HG03354 (cell line): ENCODE results near the gene WWC2.

Source experiments
- ATAC-seq: cut with Tn5 transposase; IDR thresholded peaks from one replicate; pipeline ENCODE4 v1.9.1; 2021; ENCODE audit warnings: mild to moderate bottlenecking; ENCODE audit not compliant: unreplicated experiment, poor library complexity, severe bottlenecking

The WWC2 gene

DNA sequence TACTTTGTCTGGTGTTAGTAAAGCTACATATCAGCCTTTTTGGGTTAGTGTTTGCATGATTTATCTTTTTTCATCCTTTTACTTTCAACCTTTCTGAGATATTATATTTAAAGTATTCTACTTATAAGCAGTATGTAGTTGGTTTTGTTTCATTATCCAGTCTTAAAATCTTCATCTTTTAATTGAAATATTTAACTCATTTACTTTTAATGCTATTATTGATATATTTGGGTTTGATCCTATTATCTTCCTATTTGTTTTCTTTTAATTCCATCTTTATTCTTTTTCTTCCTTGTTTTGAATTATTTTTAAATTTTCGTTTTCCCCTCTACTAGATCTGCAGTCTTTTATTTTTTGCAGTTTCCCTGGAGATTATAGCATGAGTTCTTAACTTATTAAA, 177.0 kb downstream of the WWC2 start:
- ATAC-seq = no peak

DNA sequence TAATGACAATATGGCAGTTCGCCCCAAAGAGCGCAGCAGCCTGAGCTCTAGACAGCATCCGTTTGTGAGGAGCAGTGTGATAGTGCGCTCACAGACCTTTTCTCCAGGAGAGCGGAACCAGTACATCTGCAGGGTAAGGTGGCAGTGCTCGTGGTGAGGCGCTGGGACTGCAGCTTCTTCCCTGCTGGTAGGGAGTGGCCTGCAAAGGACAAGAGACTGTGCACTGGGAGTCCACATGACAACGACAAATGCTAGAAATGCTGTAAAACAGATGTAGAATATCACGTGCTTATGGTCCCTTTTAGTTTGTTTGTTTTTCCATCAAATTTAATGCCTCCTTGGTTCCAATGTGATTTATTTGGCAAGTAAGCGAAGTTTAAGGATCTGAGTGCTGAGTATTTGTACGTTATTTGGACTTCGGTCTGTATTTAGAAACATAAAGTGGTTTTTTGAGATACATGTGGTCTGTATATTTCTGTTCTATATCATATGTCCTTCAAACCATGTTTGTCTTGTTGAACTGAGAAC, 185.3 kb downstream of the WWC2 start:
- no peak for ATAC-seq

- no peak for ATAC-seq
Measured at GRCh38 chr4:183284965-183285364, 185.9 kb downstream of the WWC2 start.

DNA sequence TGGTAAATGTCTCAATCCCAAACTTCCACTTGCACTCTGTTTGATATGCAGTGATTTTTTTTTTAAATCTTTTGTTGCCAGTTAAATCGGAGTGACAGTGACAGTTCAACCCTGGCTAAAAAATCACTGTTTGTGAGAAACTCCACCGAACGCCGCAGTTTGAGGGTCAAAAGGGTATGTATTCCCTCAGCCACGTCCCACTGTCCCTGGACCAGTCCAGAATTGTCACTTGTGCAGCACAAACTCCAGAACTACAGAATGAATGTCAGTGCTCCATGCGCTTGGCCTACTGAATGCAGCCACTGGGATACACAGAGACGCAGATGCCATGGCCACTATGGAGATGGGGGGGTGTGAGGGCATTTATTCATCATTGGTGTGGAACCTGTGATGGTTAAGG, 186.8 kb downstream of the WWC2 start:
- no peak for ATAC-seq

GRCh38 chr4:183286590-183287308, 187.7 kb downstream of the WWC2 start:
- peak; percentile 36 for ATAC-seq

GRCh38 chr4:183287309-183287659, 188.2 kb downstream of the WWC2 start:
- ATAC-seq = peak; percentile 85

DNA sequence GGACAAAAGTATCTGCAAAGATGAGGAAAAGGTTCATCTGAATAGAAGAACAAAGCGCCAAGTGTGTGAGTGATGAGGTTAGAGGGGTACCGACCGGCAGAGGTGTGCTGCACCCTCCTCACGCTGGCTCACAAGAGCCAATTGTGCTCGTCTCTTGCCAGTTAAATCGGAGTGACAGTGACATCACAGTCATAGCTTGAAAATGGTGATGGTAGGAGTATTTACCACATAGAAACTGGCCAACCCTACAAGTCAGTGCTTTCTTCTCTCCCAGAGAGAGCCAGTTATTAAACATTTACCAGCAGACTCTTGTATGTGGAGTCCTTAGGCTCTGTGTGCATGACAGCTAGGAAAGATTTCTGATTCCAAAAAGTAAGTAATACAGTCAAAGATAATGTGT, 188.6 kb downstream of the WWC2 start:
- peak; percentile 86 for ATAC-seq

DNA sequence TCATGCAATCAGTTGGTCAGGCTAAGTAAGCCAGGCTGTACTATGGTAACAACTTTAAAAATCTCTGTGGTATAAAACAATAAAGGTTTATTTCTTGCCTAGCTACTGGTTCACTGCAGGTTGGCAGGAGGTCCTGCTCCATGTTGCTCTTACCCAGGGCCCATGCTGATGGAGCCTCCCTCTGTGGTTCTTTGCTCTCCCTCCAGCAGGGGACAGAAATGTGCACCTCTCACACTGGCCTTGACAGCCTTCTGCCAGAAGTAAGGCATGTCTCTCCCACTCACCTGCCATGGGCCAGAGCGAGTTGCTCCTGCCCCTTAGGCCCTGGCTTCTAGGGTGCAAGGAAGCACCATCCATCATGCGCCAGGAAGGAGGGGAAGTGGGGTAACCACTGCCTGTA, 189.9 kb downstream of the WWC2 start:
- ATAC-seq = no peak

GRCh38 chr4:183289688-183290087, 190.6 kb downstream of the WWC2 start:
- ATAC-seq = no peak

GRCh38 chr4:183291070-183291469, 192.0 kb downstream of the WWC2 start:
- no peak for ATAC-seq

DNA sequence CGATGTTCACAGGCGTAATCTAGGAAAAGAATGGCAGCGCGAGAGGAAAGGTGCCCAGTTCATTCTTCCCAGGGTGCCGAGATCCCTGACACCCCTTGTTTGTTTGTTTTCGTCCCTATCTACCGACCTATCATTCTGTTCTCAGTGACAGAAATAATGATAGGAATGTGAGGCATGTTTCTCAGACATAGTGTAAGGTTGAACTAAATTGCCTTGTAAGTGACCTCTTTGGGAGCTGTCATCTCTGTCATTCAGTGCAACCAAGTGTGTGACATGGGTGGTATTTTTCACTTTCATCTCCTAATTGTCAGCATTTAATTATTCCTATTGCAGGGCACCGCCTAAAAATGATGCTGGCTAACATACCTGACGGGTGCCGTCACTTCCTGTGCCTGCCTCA, 196.7 kb downstream of the WWC2 start:
- no peak for ATAC-seq

GRCh38 chr4:183297675-183298074, 198.6 kb downstream of the WWC2 start:
- peak; percentile 83 for ATAC-seq

GRCh38 chr4:183299464-183299863, 200.4 kb downstream of the WWC2 start:
- ATAC-seq = peak; percentile 45

DNA sequence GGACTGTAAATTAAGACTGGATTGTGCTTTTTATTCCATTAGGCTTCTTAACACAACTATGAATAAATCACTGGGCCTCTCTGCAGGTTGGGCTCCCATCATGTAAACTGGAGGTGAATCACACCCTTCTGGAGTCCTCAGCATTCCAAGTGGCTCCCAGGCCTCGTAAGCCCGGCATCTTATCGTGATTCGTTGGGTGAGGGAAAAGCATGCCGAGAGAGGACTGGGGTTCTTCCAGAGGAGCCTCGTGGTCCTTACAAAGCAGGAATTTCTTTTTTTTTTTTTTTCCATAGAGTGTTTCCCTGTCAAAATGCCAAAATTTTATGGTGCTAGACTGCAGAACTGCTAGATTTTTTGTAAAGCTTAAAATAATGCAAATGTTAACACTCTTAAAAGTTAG, 201.0 kb downstream of the WWC2 start:
- no peak for ATAC-seq

DNA sequence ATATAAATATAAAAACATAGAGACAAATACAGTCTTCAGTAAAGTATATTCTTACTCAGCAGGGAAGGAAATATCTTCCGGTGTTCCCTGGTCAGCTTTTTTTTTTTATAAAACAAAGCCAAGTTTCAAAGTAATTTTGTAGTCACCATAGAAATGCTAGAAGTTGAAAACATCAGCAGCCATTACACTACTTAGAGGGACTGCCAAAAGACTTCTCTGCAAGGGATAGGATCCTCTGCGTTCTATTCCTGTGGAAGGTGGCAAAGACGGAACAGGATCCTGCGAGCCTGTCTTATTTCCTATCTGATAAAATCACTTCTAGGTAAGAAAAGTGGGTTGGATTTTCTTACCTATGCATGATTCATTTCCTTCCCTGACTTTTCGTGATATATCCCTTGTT, 201.6 kb downstream of the WWC2 start:
- no peak for ATAC-seq

DNA sequence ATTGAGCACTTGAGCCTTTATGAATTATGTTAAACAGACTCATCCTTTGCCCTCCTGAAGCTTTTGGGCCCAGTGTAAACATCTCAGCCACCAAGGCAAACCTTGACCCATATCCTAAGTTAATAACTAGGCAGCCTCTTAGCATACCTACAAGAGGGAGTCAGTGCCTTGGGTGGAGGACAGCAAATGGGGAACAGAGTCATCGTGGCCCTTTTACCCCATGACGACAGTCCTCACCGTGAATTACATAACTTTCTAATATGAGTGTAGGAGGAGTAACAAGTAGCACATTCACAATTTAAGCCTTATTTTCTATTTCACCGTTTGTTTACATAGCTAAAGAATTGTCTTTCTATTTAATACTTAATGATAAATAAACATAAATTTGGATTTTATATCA, 204.2 kb downstream of the WWC2 start:
- ATAC-seq = no peak

DNA sequence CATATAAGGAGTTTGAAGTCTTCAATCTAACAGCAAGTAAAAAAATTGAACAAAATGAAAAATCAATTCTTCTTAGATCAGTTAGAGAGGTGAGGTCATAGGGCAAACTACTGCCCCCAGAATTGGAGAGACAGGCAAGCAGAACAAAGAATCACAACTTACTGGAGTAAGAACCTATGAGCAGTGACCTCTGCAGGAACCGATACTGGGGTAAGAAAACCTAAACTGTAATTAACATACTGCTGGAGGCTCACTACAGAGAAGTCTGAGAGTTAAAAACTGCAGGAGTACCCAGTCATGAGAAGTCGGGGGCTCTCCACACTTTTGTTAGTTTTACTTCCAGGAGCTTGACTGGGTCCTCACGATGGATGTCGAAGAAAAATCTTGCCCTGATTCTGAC, 205.0 kb downstream of the WWC2 start:
- peak; percentile 46 for ATAC-seq

GRCh38 chr4:183304538-183304937, 205.5 kb downstream of the WWC2 start:
- ATAC-seq = no peak

- ATAC-seq = no peak
Measured at GRCh38 chr4:183306811-183307210, 207.8 kb downstream of the WWC2 start.

DNA sequence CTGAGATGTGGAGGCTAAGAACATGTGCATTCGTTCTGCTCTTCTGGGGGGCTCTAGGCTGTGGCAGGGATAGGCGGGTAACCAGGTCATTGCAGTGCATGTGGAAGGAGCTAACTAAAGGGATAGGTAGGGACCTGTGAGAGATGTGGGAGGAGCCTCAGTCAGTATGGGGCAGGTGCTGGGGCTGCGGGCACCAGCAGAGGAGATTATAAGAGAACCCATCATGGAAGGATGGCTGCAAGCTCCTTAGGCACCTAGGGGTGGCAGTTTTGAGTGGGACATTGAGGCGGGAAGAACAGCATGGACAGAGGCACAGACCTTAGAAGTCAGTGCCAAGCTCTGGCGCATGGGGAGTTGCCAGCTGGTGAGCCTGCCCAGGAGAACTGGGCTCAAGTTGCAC, 213.8 kb downstream of the WWC2 start:
- no peak for ATAC-seq

DNA sequence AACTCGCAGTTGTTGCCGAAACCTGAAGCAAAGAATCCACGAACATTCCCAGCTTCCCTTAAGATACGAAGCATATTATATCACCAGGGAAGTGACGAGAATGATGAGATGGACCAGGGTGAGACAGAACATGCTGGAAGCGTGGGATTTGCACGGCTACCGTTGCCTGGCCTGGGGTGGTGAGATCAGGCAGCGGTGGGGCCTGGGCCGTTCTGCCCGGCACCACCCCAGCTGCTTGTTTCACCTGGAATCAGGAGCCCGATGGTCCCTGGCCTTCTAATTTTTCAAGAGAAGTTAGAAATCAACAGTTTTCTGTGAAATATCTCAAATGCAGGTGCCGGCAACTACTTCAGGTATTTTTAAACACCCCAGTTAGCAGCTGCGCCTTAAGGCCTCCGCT, 215.3 kb downstream of the WWC2 start:
- no peak for ATAC-seq

DNA sequence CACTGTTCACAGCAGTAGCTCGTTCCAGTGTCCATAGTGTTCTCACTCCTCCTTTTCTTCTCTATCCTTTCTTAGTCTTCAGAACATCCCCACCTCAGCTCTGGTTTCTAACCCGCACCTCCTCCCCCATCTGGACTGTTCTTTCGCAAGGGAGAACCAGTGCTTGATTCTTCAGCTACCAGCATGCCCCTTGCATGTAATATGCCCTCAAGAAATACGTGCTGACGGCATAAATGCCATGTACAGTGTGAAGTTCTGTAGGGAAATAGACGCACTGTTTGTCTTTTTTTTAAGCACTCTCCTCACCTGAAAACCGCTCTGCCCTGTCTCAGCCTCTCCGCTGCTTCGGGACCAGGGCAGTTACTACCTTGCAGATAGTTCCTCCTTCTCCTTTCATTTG, 215.7 kb downstream of the WWC2 start:
- no peak for ATAC-seq
